Neural cell (in vitro differentiated cells): ENCODE results near the gene CCDC172. TPM values are rescaled to one million over a fixed set of nuclear protein-coding genes. Genes with fewer than 3 reads are reported as not detected.

Source experiments
- H2AFZ ChIP-seq: fragments of 200-600, 300-800 bp; sonication (generic), shearing (Covaris generic); 2 replicates; pipeline ENCODE4 v1.6.0; 2014; ENCODE audit warnings: low read depth, mild to moderate bottlenecking, antibody characterized with exemption, low read length, moderate library complexity
- H3F3A ChIP-seq: fragments of 200-600 bp; shearing (Covaris generic); 2 replicates; pipeline ENCODE4 v1.6.1; 2016; ENCODE audit warnings: mild to moderate bottlenecking, moderate library complexity, mixed read lengths, antibody characterized with exemption, low read length; ENCODE audit not compliant: insufficient read depth, poor library complexity, severe bottlenecking
- H3K27ac ChIP-seq: fragments of 200-600, 300-800 bp; sonication (generic), shearing (Covaris generic); 2 replicates; pipeline ENCODE4 v1.5.1; 2014; ENCODE audit warnings: mild to moderate bottlenecking, low read length, moderate library complexity
- H3K27me3 ChIP-seq: fragments of 300-800, 200-600 bp; sonication (generic), shearing (Covaris generic); 2 replicates; pipeline ENCODE4 v1.6.0; 2014; ENCODE audit warnings: mild to moderate bottlenecking, low read depth, low read length, moderate library complexity; ENCODE audit not compliant: insufficient read depth
- H3K36me3 ChIP-seq: fragments of 300-800, 200-600 bp; sonication (generic), shearing (Covaris generic); 2 replicates; pipeline ENCODE4 v1.5.1; 2014; ENCODE audit warnings: mild to moderate bottlenecking, antibody characterized with exemption, low read length, moderate library complexity; ENCODE audit not compliant: insufficient read depth
- H3K4me2 ChIP-seq: fragments of 300-800, 200-600 bp; sonication (generic), shearing (Covaris generic); 2 replicates; pipeline ENCODE4 v1.6.0; 2014; ENCODE audit warnings: mild to moderate bottlenecking, low read length
- H3K4me3 ChIP-seq: fragments of 300-800, 200-600 bp; sonication (generic), shearing (Covaris generic); 2 replicates; pipeline ENCODE4 v1.5.1; 2014; ENCODE audit warnings: mild to moderate bottlenecking, low read length, moderate library complexity
- H3K79me2 ChIP-seq: fragments of 200-600 bp; shearing (Covaris generic); replicated peaks from 2 replicates; pipeline ENCODE4 v1.6.0; 2014; ENCODE audit warnings: mild to moderate bottlenecking, low read length, moderate library complexity; ENCODE audit not compliant: insufficient read depth
- H3K9ac ChIP-seq: fragments of 300-800, 200-600 bp; sonication (generic), shearing (Covaris generic); 2 replicates; pipeline ENCODE4 v1.6.1; 2016; ENCODE audit warnings: mild to moderate bottlenecking, low read length, mixed read lengths
- H3K9me2 ChIP-seq: fragments of 200-600 bp; shearing (Covaris generic); 2 replicates; pipeline ENCODE4 v1.6.1; 2016; ENCODE audit warnings: mild to moderate bottlenecking, low read length, mixed read lengths; ENCODE audit not compliant: insufficient read depth
- H3K9me3 ChIP-seq: fragments of 200-600, 300-800 bp; sonication (generic), shearing (Covaris generic); 2 replicates; pipeline ENCODE4 v1.6.1; 2016; ENCODE audit warnings: mild to moderate bottlenecking, mixed run types, low read length, moderate library complexity, mixed read lengths
- H4K20me1 ChIP-seq: fragments of 200-600 bp; shearing (Covaris generic); 2 replicates; pipeline ENCODE4 v1.6.1; 2016; ENCODE audit warnings: mild to moderate bottlenecking, mixed run types; ENCODE audit not compliant: insufficient read depth
- CTCF ChIP-seq: fragments of 450-650 bp; IDR thresholded peaks from 2 replicates; pipeline ENCODE4 v1.5.1; 2014; ENCODE audit warnings: antibody characterized with exemption, mild to moderate bottlenecking, moderate library complexity; ENCODE audit not compliant: poor library complexity, severe bottlenecking
- EP300 ChIP-seq: fragments of 450-650 bp; conservative IDR thresholded peaks from 2 replicates; pipeline ENCODE4 v1.6.1; 2014; ENCODE audit warnings: antibody characterized with exemption, mild to moderate bottlenecking, moderate library complexity; ENCODE audit not compliant: poor library complexity, severe bottlenecking
- EZH2 ChIP-seq: fragments of 200-600, 300-800 bp; shearing (Covaris generic), sonication (generic); IDR thresholded peaks from 2 replicates; pipeline ENCODE4 v1.6.1; 2014; ENCODE audit warnings: antibody characterized with exemption, low read length, borderline replicate concordance, mild to moderate bottlenecking; ENCODE audit not compliant: insufficient read depth, poor library complexity, severe bottlenecking
- MXI1 ChIP-seq: fragments of 450-650 bp; conservative IDR thresholded peaks from 2 replicates; pipeline ENCODE4 v1.6.1; 2014; ENCODE audit warnings: antibody characterized with exemption, mild to moderate bottlenecking; ENCODE audit not compliant: poor library complexity, severe bottlenecking
- POLR2AphosphoS5 ChIP-seq: IDR thresholded peaks from 2 replicates; pipeline ENCODE4 v1.6.1; 2012
- RAD21 ChIP-seq: fragments of 450-650 bp; conservative IDR thresholded peaks from 2 replicates; pipeline ENCODE4 v1.6.1; 2014; ENCODE audit warnings: antibody characterized with exemption, mild to moderate bottlenecking, moderate library complexity
- REST ChIP-seq: IDR thresholded peaks from 2 replicates; pipeline ENCODE4 v1.6.1; 2012; ENCODE audit warnings: borderline replicate concordance
- SMC3 ChIP-seq: fragments of 450-650 bp; conservative IDR thresholded peaks from 2 replicates; pipeline ENCODE4 v1.6.1; 2014; ENCODE audit warnings: antibody characterized with exemption, mild to moderate bottlenecking, moderate library complexity; ENCODE audit not compliant: poor library complexity
- TAF1 ChIP-seq: IDR thresholded peaks from 2 replicates; pipeline ENCODE4 v1.6.1; 2012; ENCODE audit warnings: low read depth
- polyA plus RNA-seq: library from polyadenylated mRNA; depleted of rRNA; stranded (reverse); fragments of >200 nt; gene quantifications from 2 replicates; pipeline ENCODE4 v1.2.3, GENCODE V29; 2014

Gene CCDC172
- polyA plus RNA-seq, 1 donor from 2014 or later, result not detected

GRCh38 chr10:116298586-116298985 is 25.7 kb upstream of the CCDC172 start (continued):
- no peak for TF ChIP-seq CTCF

GRCh38 chr10:116300542-116300941 is 23.7 kb upstream of the CCDC172 start:
- Histone ChIP-seq H3K9ac (no peak overlapping the region), H3K9me2 (no peaks in the 10 kb centered on the region), H2AFZ (no peak overlapping the region), H3K4me3 (no peak overlapping the region), H3K27ac (no peak overlapping the region), H3K9me3 (no peaks in the 10 kb centered on the region), H3K27me3 (no peaks in the 10 kb centered on the region), H3F3A (no peaks in the 10 kb centered on the region), H4K20me1 (no peaks in the 10 kb centered on the region), H3K4me2 (no peak overlapping the region), H3K36me3 (no peaks in the 10 kb centered on the region), H3K79me2 (no peaks in the 10 kb centered on the region)
- TF ChIP-seq REST (no peak), POLR2AphosphoS5 (no peak), EP300 (no peak), MXI1 (no peak), RAD21 (no peak), TAF1 (no peak), SMC3 (no peak), CTCF (no peak), EZH2 (no peak)

- no peak overlapping the region for H3K9ac ChIP-seq
- no peaks in the 10 kb centered on the region for H3F3A ChIP-seq
- no peak overlapping the region for H2AFZ ChIP-seq
- H3K36me3 ChIP-seq, result no peaks in the 10 kb centered on the region
- H3K4me2 ChIP-seq, result no peak overlapping the region
- H3K79me2 ChIP-seq, result no peaks in the 10 kb centered on the region
- no peaks in the 10 kb centered on the region for H3K27me3 ChIP-seq
- no peak overlapping the region for H3K27ac ChIP-seq
- H3K9me3 ChIP-seq, result no peaks in the 10 kb centered on the region
- TF ChIP-seq EZH2, result no peak
- no peak for TF ChIP-seq POLR2AphosphoS5
- TF ChIP-seq SMC3, result no peak
- TF ChIP-seq MXI1, result no peak
- TF ChIP-seq CTCF, result no peak
- no peak for TF ChIP-seq REST
- TF ChIP-seq TAF1, result no peak
- no peak for TF ChIP-seq RAD21
- TF ChIP-seq EP300, result no peak
- no peak overlapping the region for H3K4me3 ChIP-seq
- H3K9me2 ChIP-seq, result no peaks in the 10 kb centered on the region
- H4K20me1 ChIP-seq, result no peaks in the 10 kb centered on the region
These were observed 19.3 kb upstream of the CCDC172 start for GRCh38 chr10:116304923-116305322.
